H1 (cell line): ENCODE measurements around the gene CHCHD6. TPM values are rescaled to one million over a fixed set of nuclear protein-coding genes. Genes with fewer than 3 reads are reported as not detected.

Source experiments
- CTCF ChIA-PET: fragments of 300-600 bp; sonication (Branson Sonifier 250); formaldehyde crosslinking; loops from one replicate; lab custom pipeline; 2021; ENCODE audit not compliant: partially characterized antibody; lab: Charles Lee
- POLR2A ChIA-PET: fragments of 300-600 bp; sonication (Branson Sonifier 250); formaldehyde crosslinking; loops from one replicate; lab custom pipeline; 2021; ENCODE audit warnings: inconsistent platforms; ENCODE audit not compliant: partially characterized antibody; lab: Charles Lee
- DNase-seq, 2 experiments: peaks; one replicate each; pipeline versions ENCODE4 v3.0.0 to v3.0.0-alpha.2; 2010 to 2022; ENCODE audit warnings: low spot score in 2 of 2, low read depth in 1 of 2, mixed read lengths in 1 of 2
- FAIRE-seq: peaks from 2 replicates; lab custom pipeline; 2011; peaks lifted over from hg19 to GRCh38; lab: Jason Lieb, UNC
- H2AFZ ChIP-seq: 2 replicates; pipeline ENCODE4 v1.8.1; 2012; ENCODE audit warnings: low read length, inconsistent platforms
- H2AK5ac ChIP-seq: 2 replicates; pipeline ENCODE4 v1.6.1; 2013; ENCODE audit warnings: low read depth, low read length
- H2BK120ac ChIP-seq: replicated peaks from 2 replicates; pipeline ENCODE3; 2013; ENCODE audit warnings: low read depth, low read length, inconsistent platforms
- H2BK12ac ChIP-seq: 2 replicates; pipeline ENCODE4 v1.6.1; 2013; ENCODE audit warnings: low read depth, low read length
- H2BK15ac ChIP-seq: 2 replicates; pipeline ENCODE4 v1.6.1; 2013; ENCODE audit warnings: low read length
- H2BK20ac ChIP-seq: 2 replicates; pipeline ENCODE4 v1.6.1; 2013; ENCODE audit warnings: low read length
- H2BK5ac ChIP-seq: 2 replicates; pipeline ENCODE4 v1.6.1; 2013; ENCODE audit warnings: low read depth, low read length
- H3K14ac ChIP-seq: 2 replicates; pipeline ENCODE4 v1.6.1; 2013; ENCODE audit warnings: inconsistent platforms; ENCODE audit not compliant: insufficient read length
- H3K18ac ChIP-seq: 2 replicates; pipeline ENCODE4 v1.6.1; 2013; ENCODE audit warnings: low read length; ENCODE audit errors: extremely low read depth
- H3K23ac ChIP-seq: 2 replicates; pipeline ENCODE4 v1.6.1; 2013; ENCODE audit warnings: inconsistent platforms; ENCODE audit not compliant: insufficient read length
- H3K23me2 ChIP-seq: 2 replicates; pipeline ENCODE4 v1.6.1; 2013; ENCODE audit warnings: low read depth, low read length
- H3K27ac ChIP-seq: 2 replicates; pipeline ENCODE4 v1.6.1; 2011; ENCODE audit warnings: low read depth, low read length, inconsistent platforms
- H3K27me3 ChIP-seq, 4 experiments: replicated peaks in 1 of 4; 1 replicate in 1 of 4; 2 replicates in 3 of 4; pipeline versions ENCODE4 v1.6.1 to v1.8.1; 2011 to 2013; ENCODE audit warnings: low read length in 3 of 4, mild to moderate bottlenecking in 3 of 4, inconsistent platforms in 2 of 4, mixed read lengths in 2 of 4, moderate library complexity in 1 of 4; ENCODE audit not compliant: control insufficient read depth in 3 of 4, insufficient read depth in 3 of 4; ENCODE audit errors: extremely low read depth in 1 of 4
- H3K36me3 ChIP-seq, 4 experiments: 2 replicates each; pipeline versions ENCODE4 v1.6.1 to v1.8.1; 2011 to 2013; ENCODE audit warnings: mild to moderate bottlenecking in 4 of 4, low read length in 3 of 4, moderate library complexity in 2 of 4, control low read depth in 1 of 4, inconsistent platforms in 1 of 4; ENCODE audit not compliant: insufficient read depth in 4 of 4, control insufficient read depth in 2 of 4
- H3K4ac ChIP-seq: replicated peaks from 2 replicates; pipeline ENCODE3; 2013; ENCODE audit warnings: low read length, low read depth, mixed read lengths, inconsistent platforms; ENCODE audit not compliant: insufficient read length
- H3K4me1 ChIP-seq, 4 experiments: replicated peaks in 1 of 4; 1 replicate in 1 of 4; 2 replicates in 3 of 4; pipeline versions ENCODE4 v1.6.1 to v1.8.1; 2011 to 2013; ENCODE audit warnings: low read length in 3 of 4, inconsistent platforms in 2 of 4, mixed read lengths in 1 of 4; ENCODE audit not compliant: insufficient read depth in 4 of 4, control insufficient read depth in 3 of 4
- H3K4me2 ChIP-seq, 2 experiments: 2 replicates each; pipeline versions ENCODE4 v1.6.1 to v1.8.1; 2011 to 2013; ENCODE audit warnings: low read depth in 2 of 2, low read length in 2 of 2, control low read depth in 1 of 2, inconsistent platforms in 1 of 2, mild to moderate bottlenecking in 1 of 2; ENCODE audit not compliant: insufficient read depth in 1 of 2
- H3K4me3 ChIP-seq, 4 experiments: fragments of 200-600, 300-600 bp in 1 of 4; sonication (generic), shearing (Covaris generic), sonication (Bioruptor Twin) in 1 of 4; 2 replicates each; pipeline versions ENCODE4 v1.5.1 to v1.8.1; 2011 to 2016; ENCODE audit warnings: low read length in 4 of 4, low read depth in 3 of 4, control low read depth in 2 of 4, inconsistent platforms in 2 of 4, mild to moderate bottlenecking in 2 of 4, mixed read lengths in 1 of 4, moderate library complexity in 1 of 4; ENCODE audit not compliant: insufficient read depth in 2 of 4; ENCODE audit errors: extremely low read depth in 1 of 4
- H3K56ac ChIP-seq: replicated peaks from 2 replicates; pipeline ENCODE3; 2013; ENCODE audit warnings: low read depth, mild to moderate bottlenecking, mixed read lengths, low read length, inconsistent platforms; ENCODE audit not compliant: insufficient read length
- H3K79me1 ChIP-seq: 2 replicates; pipeline ENCODE4 v1.6.1; 2013; ENCODE audit warnings: low read depth, low read length, control low read depth
- H3K79me2 ChIP-seq, 2 experiments: 2 replicates each; pipeline versions ENCODE4 v1.6.1 to v1.8.1; 2012 to 2013; ENCODE audit warnings: low read length in 2 of 2, mild to moderate bottlenecking in 2 of 2, inconsistent platforms in 1 of 2; ENCODE audit not compliant: insufficient read depth in 2 of 2, control insufficient read depth in 1 of 2
- H3K9ac ChIP-seq, 4 experiments: replicated peaks in 1 of 4; 1 replicate in 1 of 4; 2 replicates in 3 of 4; pipeline versions ENCODE4 v1.6.1 to v1.8.1; 2011 to 2013; ENCODE audit warnings: low read depth in 3 of 4, low read length in 3 of 4, control low read depth in 2 of 4, mild to moderate bottlenecking in 2 of 4, moderate library complexity in 2 of 4, inconsistent platforms in 1 of 4; ENCODE audit errors: extremely low read depth in 1 of 4
- H3K9me3 ChIP-seq, 2 experiments: 2 replicates each; pipeline versions ENCODE4 v1.6.1 to v1.8.1; 2012 to 2013; ENCODE audit warnings: mild to moderate bottlenecking in 2 of 2, moderate library complexity in 2 of 2, control low read depth in 1 of 2, inconsistent platforms in 1 of 2, low read depth in 1 of 2, low read length in 1 of 2, mixed read lengths in 1 of 2; ENCODE audit not compliant: insufficient read depth in 2 of 2
- H4K20me1 ChIP-seq, 2 experiments: replicated peaks in 1 of 2; 2 replicates each; pipeline versions ENCODE3 to v1.8.1; 2011 to 2013; ENCODE audit warnings: inconsistent platforms in 2 of 2, low read length in 2 of 2, mild to moderate bottlenecking in 1 of 2; ENCODE audit not compliant: insufficient read depth in 2 of 2, control insufficient read depth in 1 of 2
- H4K5ac ChIP-seq: 2 replicates; pipeline ENCODE4 v1.6.1; 2013; ENCODE audit warnings: low read length, low read depth, mixed read lengths, inconsistent platforms; ENCODE audit not compliant: insufficient read length
- H4K8ac ChIP-seq: 2 replicates; pipeline ENCODE4 v1.8.0; 2013; ENCODE audit warnings: mild to moderate bottlenecking, moderate library complexity, low read length, inconsistent platforms; ENCODE audit not compliant: insufficient read depth; ENCODE audit errors: extremely low read depth
- H4K91ac ChIP-seq: replicated peaks from 2 replicates; pipeline ENCODE3; 2013; ENCODE audit warnings: low read length, mixed read lengths, inconsistent platforms; ENCODE audit not compliant: insufficient read length
- BRCA1 ChIP-seq: IDR thresholded peaks from 2 replicates; pipeline ENCODE4 v1.6.1; 2012; ENCODE audit warnings: low read depth, low read length, improper control_type of control experiment
- CHD1 ChIP-seq: IDR thresholded peaks from 2 replicates; pipeline ENCODE4 v1.6.1; 2012; ENCODE audit warnings: low read depth, low read length, improper control_type of control experiment
- EP300 ChIP-seq, 2 experiments: IDR thresholded peaks; 1 replicate in 1 of 2; 2 replicates in 1 of 2; pipeline ENCODE4 v1.6.1; 2011 to 2012; ENCODE audit warnings: low read depth in 2 of 2, low read length in 2 of 2, mild to moderate bottlenecking in 2 of 2, borderline replicate concordance in 1 of 2, inconsistent platforms in 1 of 2, moderate library complexity in 1 of 2
- HDAC6 ChIP-seq: IDR thresholded peaks from one replicate; pipeline ENCODE4 v1.7.1; 2012; ENCODE audit warnings: low read depth, mild to moderate bottlenecking, inconsistent platforms, low read length, moderate library complexity
- MAFK ChIP-seq: IDR thresholded peaks from 2 replicates; pipeline ENCODE4 v1.6.1; 2012; ENCODE audit warnings: low read depth, mild to moderate bottlenecking, improper control_type of control experiment, low read length
- PHF8 ChIP-seq: fragments of 200-600 bp; sonication (generic); conservative IDR thresholded peaks from 2 replicates; pipeline ENCODE4 v1.7.1; 2012; ENCODE audit warnings: low read depth, mild to moderate bottlenecking, inconsistent platforms, low read length, moderate library complexity
- RNF2 ChIP-seq: fragments of 200-900, 300-1000 bp; sonication (generic); IDR thresholded peaks from 2 replicates; pipeline ENCODE4 v1.7.1; 2016; ENCODE audit warnings: borderline replicate concordance, low read depth, mild to moderate bottlenecking, antibody characterized with exemption, low read length; ENCODE audit not compliant: poor library complexity, severe bottlenecking; ENCODE audit errors: missing control alignments
- SP2 ChIP-seq: IDR thresholded peaks from 2 replicates; pipeline ENCODE4 v1.6.1; 2012; ENCODE audit warnings: mild to moderate bottlenecking, low read length, inconsistent platforms
- SUZ12 ChIP-seq: fragments of 200-600 bp; sonication (generic); IDR thresholded peaks from 2 replicates; pipeline ENCODE4 v1.6.1; 2012; ENCODE audit warnings: mild to moderate bottlenecking, inconsistent platforms, low read length, moderate library complexity, mixed read lengths
- ZNF274 ChIP-seq: IDR thresholded peaks from 2 replicates; pipeline ENCODE4 v1.7.0; 2012; ENCODE audit warnings: low read length, borderline replicate concordance; ENCODE audit errors: extremely low read depth
- WGBS, 2 experiments: shearing (Covaris generic) in 1 of 2; methylation state at CpG; one replicate each; pipeline versions ENCODE4 v1.1.6 to v1.1.7; 2013 to 2015; ENCODE audit warnings: low lambda C conversion rate in 2 of 2, mixed read lengths in 2 of 2, inconsistent platforms in 1 of 2, low coverage in 1 of 2, missing lambda C conversion rate in 1 of 2; ENCODE audit not compliant: insufficient replicate concordance in 2 of 2, insufficient coverage in 1 of 2, insufficient read length in 1 of 2; ENCODE audit errors: extremely low coverage in 1 of 2, missing lambda C conversion rate in 1 of 2; 5-methylcytosine and 5-hydroxymethylcytosine counted together
- polyA plus RNA-seq, 7 experiments: library from polyadenylated mRNA; depleted of rRNA in 3 of 7; stranded (reverse) in 5 of 7; unstranded in 2 of 7; fragments of >200 nt in 5 of 7; fragments of 200-250 nt in 2 of 7; gene quantifications; 1 replicate in 5 of 7; 2 replicates in 1 of 7; 4 replicates in 1 of 7; pipeline versions ENCODE4 v1.2.1 to v1.2.3, GENCODE V29; 2011 to 2013; ENCODE audit warnings: missing spikeins in 2 of 7, mixed read lengths in 2 of 7
- total RNA-seq: library from RNA; stranded (reverse); fragmentation: NEBNext Ultra II Directional; extraction: Animal tissue kit (Norgen Biotek cat#: 25700); gene quantifications from 2 replicates; pipeline ENCODE4 v1.2.1, GENCODE V29; 2021

CHCHD6 gene
- total and polyA plus RNA-seq, 2 of the 8 experiments (the other 6 are each of a cell fraction or from before 2014, with no cell fraction given), result 32.4 to 37.6 TPM

DNA sequence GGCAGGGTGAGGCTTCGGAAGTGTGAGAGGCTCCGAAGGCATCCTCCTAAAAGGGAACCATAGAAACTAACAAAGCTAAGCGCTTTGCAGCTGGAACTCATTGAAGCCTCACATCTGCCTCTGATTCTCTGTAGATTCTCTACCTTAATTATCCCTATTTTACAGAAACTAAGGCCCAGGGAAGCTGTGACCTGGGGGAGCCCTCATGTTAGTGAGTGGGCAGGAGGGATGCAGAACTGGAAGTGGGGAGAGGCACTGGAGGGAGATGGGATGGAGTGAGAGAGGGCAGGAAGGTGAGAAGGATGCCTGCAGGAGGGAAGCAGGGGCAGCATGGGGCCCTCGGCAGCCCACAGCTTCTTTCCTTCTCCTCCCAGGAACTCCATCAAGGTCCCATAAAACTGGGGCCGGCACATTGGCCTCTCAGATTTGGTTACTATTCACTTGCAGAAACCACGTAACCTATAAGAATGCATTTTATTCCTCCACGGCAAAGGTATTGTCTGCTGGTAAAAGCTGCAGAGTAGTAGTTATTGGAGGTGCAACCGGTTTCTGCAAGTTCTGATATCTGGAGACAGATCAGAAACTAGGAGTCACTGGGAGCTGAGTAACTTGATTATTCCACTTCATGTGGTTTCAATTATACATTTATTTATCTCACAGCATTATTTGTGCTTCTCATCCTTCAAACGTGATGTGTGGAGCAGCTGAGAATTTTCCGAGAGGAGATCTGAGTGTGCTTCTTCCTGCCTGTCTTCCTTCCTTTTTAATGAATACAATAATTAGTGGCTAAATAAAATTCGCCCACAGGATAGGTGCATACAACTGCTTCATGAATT is 24.0 kb upstream of the CHCHD6 start:
- no peaks in the 10 kb centered on the region for H3K79me2 ChIP-seq
- no peak for TF ChIP-seq PHF8
- TF ChIP-seq BRCA1, result no peak
- TF ChIP-seq RNF2, result no peak
- no peak for TF ChIP-seq SP2
- TF ChIP-seq CHD1, result no peak
- no peak for TF ChIP-seq EP300 (IDR thresholded peaks at IDR 0.05; ENCODE audit: borderline replicate concordance in 1 of 2, low read depth in 2 of 2, low read length in 2 of 2)
- TF ChIP-seq HDAC6, result no peak
- no peak for TF ChIP-seq ZNF274
- TF ChIP-seq MAFK, result no peak
- TF ChIP-seq SUZ12, result no peak
- no peak overlapping the region for H3K56ac ChIP-seq
- H3K4me1 ChIP-seq, result peaks cover 0 to 10% (median 6%) of the 10 kb centered on the region in 4 experiments; a peak in 5 of 7 replicates
- H3K27ac ChIP-seq, result no peak overlapping the region
- H3K4ac ChIP-seq, result no peak overlapping the region
- H2BK12ac ChIP-seq, result no peak overlapping the region
- H3K23ac ChIP-seq, result no peak overlapping the region
- no peak overlapping the region for H3K9ac ChIP-seq
- H4K8ac ChIP-seq, result no peak overlapping the region
- H3K14ac ChIP-seq, result no peak overlapping the region
- POLR2A ChIA-PET, result no interaction called here
- no peak overlapping the region for H4K5ac ChIP-seq
- WGBS, 2 experiments, result 85% methylated on average over 11 of the region's 11 CpGs; no CpG with 5 or more reads in 1 of the 2 experiments
- H2BK5ac ChIP-seq, result no peak overlapping the region
- H3K36me3 ChIP-seq, result no peaks in the 10 kb centered on the region
- no peaks in the 10 kb centered on the region for H3K9me3 ChIP-seq
- no peak overlapping the region for H2AK5ac ChIP-seq
- H3K79me1 ChIP-seq, result no peaks in the 10 kb centered on the region
- H4K91ac ChIP-seq, result no peak overlapping the region
- H2BK15ac ChIP-seq, result no peak overlapping the region; the same call in 1 of the 2 replicates
- no peak for FAIRE-seq
- 0 out of 8 replicates have a peak overlapping the region, but pooled peaks of 1 of the 4 experiments have one; percentile 22 for H3K4me3 ChIP-seq
- CTCF ChIA-PET, result interaction anchor here (0.7 to 3.3 kb wide), 47 partner anchors 9 to 866 kb away, joined by 3 to 19 read pairs (median 4); partner anchors contain the start of genes CHCHD6, CHST13 and TXNRD3
- no peak overlapping the region; the same call in 1 of the 2 replicates for H2BK20ac ChIP-seq
- DNase-seq, result no peak
- peaks cover 2 to 19% (median 14%) of the 10 kb centered on the region in 4 experiments; a peak in 6 of 7 replicates for H3K27me3 ChIP-seq
- H3K4me2 ChIP-seq, result peak overlapping the region; percentile 3 to 65; a peak in 2 of 4 replicates
- no peak overlapping the region for H3K18ac ChIP-seq
- no peak overlapping the region for H2AFZ ChIP-seq
- H3K23me2 ChIP-seq, result no peaks in the 10 kb centered on the region
- H2BK120ac ChIP-seq, result no peak overlapping the region
- H4K20me1 ChIP-seq, result no peaks in the 10 kb centered on the region
